GM19397 (cell line): ENCODE data around the gene LCE1C.

Experiments used
- ATAC-seq: cut with Tn5 transposase; IDR thresholded peaks from one replicate; pipeline ENCODE4 v1.9.1; 2021; ENCODE audit warnings: mild to moderate bottlenecking, moderate library complexity; ENCODE audit not compliant: unreplicated experiment

The LCE1C gene

GRCh38 chr1:152760551-152761190 is 45.8 kb downstream of the LCE1C start:
- no peak for ATAC-seq

GRCh38 chr1:152759453-152760173 is 46.8 kb downstream of the LCE1C start:
- no peak for ATAC-seq

GRCh38 chr1:152758636-152759035 is 47.8 kb downstream of the LCE1C start:
- no peak for ATAC-seq

GRCh38 chr1:152757747-152758146 is 48.7 kb downstream of the LCE1C start, which contains the start of gene KPRP:
Gene KPRP, plus strand, starts transcription at chr1:152758025. Its CDS starts 1,564 bp downstream, at chr1:152759589.
- ATAC-seq = no peak

- ATAC-seq = no peak
Observed at GRCh38 chr1:152756872-152757271, 49.6 kb downstream of the LCE1C start.
